MG63 (cell line): ENCODE results near the gene MSX1. TPM values are rescaled to one million over a fixed set of nuclear protein-coding genes. Genes with fewer than 3 reads are reported as not detected.
A peak's percentile ranks its signal among the peaks of the same experiment; 100 is the strongest.

ENCODE experiments used
- DNase-seq: peaks from one replicate; pipeline ENCODE4 v3.0.0-alpha.2; 2020
- H3K27me3 ChIP-seq: fragments of 250-450 bp; sonication (Bioruptor Pico); 2 replicates; pipeline ENCODE4 v1.5.1; 2020; ENCODE audit warnings: mild to moderate bottlenecking, moderate library complexity
- H3K36me3 ChIP-seq: fragments of 250-450 bp; sonication (Bioruptor Pico); 2 replicates; pipeline ENCODE4 v1.5.1; 2020; ENCODE audit warnings: mild to moderate bottlenecking, moderate library complexity
- H3K4me3 ChIP-seq: fragments of 250-450 bp; sonication (Bioruptor Pico); 2 replicates; pipeline ENCODE4 v1.5.1; 2020; ENCODE audit warnings: mild to moderate bottlenecking, moderate library complexity
- H3K9me3 ChIP-seq: fragments of 250-450 bp; sonication (Bioruptor Pico); 2 replicates; pipeline ENCODE4 v1.5.1; 2020; ENCODE audit warnings: mild to moderate bottlenecking, moderate library complexity
- total RNA-seq: library from RNA; depleted of rRNA; stranded (reverse); fragments of >200 nt; shearing (Covaris generic); gene quantifications from 2 replicates; pipeline ENCODE4 v1.2.3, GENCODE V29; 2014; ENCODE audit warnings: low replicate concordance

The MSX1 gene
- total RNA-seq, 1 experiment from 2014 or later = 7.8 TPM

- Histone ChIP-seq H3K27me3 (no peaks in the 10 kb centered on the region), H3K9me3 (no peaks in the 10 kb centered on the region), H3K36me3 (no peaks in the 10 kb centered on the region), H3K4me3 (no peak overlapping the region)
- no peak for DNase-seq
Measured at GRCh38 chr4:4853371-4853823, 6.1 kb upstream of the MSX1 start.

DNA sequence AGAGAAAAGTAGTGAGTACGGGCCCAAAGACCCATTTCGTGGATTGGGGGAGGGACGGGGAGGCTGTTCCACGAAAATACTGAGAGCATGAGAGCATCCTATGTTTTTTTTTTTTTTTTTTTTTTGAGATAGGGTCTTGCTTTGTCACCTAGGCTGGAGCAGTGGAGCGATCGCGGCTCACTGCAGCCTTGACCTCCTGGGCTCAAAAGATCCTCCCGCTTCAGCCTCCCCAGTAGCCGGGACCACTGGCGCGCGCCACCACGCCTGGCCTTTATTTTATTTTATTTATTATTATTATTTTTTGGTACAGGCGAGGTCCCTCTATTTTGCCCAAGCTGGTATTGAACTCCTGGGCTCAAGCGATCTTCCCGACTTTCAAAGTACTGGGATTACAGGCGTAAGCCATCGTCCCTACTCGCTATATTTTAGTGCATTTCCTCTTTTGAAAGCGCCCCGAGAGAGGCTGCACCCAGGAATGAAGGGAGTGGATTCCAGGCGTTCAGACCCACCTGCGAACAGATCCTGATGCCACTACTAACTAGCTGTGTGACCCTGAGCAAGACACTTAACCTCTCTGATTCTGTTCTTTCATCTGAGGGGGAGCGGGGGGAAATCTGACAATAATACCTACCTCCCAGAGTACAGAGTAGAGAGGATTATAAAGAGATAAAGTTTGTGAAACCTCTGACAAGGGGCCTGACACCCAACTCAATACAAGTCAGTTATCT lies 5.4 kb upstream of the MSX1 start:
- DNase-seq = no peak
- H3K36me3 ChIP-seq = no peaks in the 10 kb centered on the region
- no peak overlapping the region for H3K4me3 ChIP-seq
- no peaks in the 10 kb centered on the region for H3K9me3 ChIP-seq
- no peaks in the 10 kb centered on the region for H3K27me3 ChIP-seq

GRCh38 chr4:4854649-4855295 lies 4.7 kb upstream of the MSX1 start:
- H3K9me3 ChIP-seq = no peaks in the 10 kb centered on the region
- no peaks in the 10 kb centered on the region for H3K36me3 ChIP-seq
- H3K4me3 ChIP-seq = no peak overlapping the region
- H3K27me3 ChIP-seq = no peaks in the 10 kb centered on the region
- DNase-seq = no peak

- Histone ChIP-seq H3K9me3 (no peaks in the 10 kb centered on the region), H3K27me3 (no peaks in the 10 kb centered on the region), H3K4me3 (no peak overlapping the region), H3K36me3 (no peaks in the 10 kb centered on the region)
- no peak for DNase-seq
Measured at GRCh38 chr4:4855301-4856070, 4.0 kb upstream of the MSX1 start.

- no peaks in the 10 kb centered on the region for H3K9me3 ChIP-seq
- no peak for DNase-seq
- no peaks in the 10 kb centered on the region for H3K36me3 ChIP-seq
- H3K4me3 ChIP-seq = no peak overlapping the region
- H3K27me3 ChIP-seq = no peaks in the 10 kb centered on the region
Measured at GRCh38 chr4:4856071-4857000, 3.1 kb upstream of the MSX1 start.

DNA sequence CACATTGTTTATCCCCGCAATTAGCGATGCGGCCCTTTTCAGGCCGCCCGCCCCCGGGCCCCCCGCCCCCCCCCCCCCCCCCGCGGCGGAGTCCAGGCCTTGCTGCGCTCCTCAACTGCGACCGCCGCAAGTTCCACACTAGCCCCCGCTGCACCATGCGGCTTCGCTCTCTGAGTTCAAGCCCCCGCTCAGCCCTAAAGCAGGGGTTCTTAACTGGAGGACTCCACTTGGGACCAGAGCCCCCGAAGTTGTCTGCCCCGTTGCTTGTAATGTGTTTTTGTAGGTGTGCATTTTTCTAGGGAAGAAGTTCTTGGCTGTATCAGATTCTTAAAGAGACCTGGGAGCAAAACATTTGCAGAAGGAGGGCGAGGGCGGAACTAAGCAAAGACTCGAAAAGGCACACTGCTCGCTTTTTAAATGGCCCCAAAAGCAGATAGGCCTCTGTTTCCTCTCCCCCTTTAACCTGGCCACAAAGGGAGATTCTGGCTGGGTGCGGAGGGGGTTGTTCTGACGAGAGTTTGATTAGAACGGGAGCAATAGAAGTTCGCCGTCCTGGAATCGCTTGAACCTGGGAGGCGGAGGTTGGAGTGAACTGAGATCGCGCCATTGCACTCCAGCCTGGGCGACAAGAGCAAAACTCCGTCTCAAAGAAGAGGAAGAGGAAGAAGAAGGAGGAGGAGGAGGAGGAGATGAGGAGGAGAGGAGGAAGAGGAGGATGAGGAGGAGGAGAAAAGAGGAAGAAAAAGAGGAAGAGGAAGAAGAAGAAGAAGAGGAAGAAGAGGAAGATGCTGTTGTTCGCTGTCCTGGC lies 2.3 kb upstream of the MSX1 start:
- H3K36me3 ChIP-seq = no peaks in the 10 kb centered on the region
- no peaks in the 10 kb centered on the region for H3K27me3 ChIP-seq
- H3K4me3 ChIP-seq = no peak overlapping the region
- no peak for DNase-seq
- H3K9me3 ChIP-seq = no peaks in the 10 kb centered on the region

GRCh38 chr4:4857809-4858508 lies 1.5 kb upstream of the MSX1 start:
- no peak for DNase-seq
- Histone ChIP-seq H3K36me3 (no peaks in the 10 kb centered on the region), H3K9me3 (no peaks in the 10 kb centered on the region), H3K27me3 (no peaks in the 10 kb centered on the region), H3K4me3 (no peak overlapping the region)

DNA sequence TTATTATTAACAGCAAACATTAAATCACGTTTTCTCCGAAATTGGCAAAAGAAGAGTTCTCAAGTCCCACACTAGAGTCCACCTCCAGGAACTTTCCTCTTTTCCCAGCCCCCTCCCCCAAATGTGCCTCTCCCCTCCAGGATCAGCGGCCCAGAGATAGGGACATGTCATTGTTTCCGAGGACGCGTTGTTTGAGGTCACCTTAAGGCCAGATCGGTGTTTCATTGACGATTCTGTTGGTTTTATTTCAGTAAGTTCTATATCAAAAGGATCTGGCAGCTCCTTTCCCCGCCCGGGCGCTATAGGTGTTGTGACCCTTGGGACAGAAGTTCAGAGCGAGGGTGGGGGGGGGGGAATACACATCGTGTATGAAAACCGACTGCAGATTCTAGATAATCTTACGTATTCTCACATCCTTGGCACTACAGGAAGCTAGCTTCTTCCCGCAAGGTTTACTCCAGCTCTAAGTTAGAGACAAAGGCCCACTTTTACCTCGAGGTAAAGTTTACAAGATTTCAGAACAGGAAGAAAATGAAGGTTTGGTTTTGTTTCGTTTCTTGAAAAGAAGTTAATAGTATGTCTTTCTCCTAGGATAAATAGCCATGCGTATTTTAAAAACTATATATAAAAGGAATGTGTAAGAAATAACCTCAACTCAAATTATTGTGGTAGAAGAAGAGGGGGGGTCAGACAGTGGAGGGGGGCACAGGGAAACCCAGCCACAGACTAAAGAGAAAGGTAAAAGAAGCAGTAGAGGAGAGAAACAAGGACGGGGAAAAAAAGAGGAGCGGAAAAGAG lies 739 bp upstream of the MSX1 start:
- H3K9me3 ChIP-seq = no peaks in the 10 kb centered on the region
- H3K27me3 ChIP-seq = no peaks in the 10 kb centered on the region
- H3K36me3 ChIP-seq = no peaks in the 10 kb centered on the region
- DNase-seq = no peak
- peak overlapping the region; percentile 66 for H3K4me3 ChIP-seq

- no peaks in the 10 kb centered on the region for H3K9me3 ChIP-seq
- H3K27me3 ChIP-seq = no peaks in the 10 kb centered on the region
- H3K36me3 ChIP-seq = no peaks in the 10 kb centered on the region
- DNase-seq = peak; percentile 3
- H3K4me3 ChIP-seq = peak overlapping the region; percentile 66
Measured at GRCh38 chr4:4859799-4860599, 534 bp downstream of the MSX1 start.

DNA sequence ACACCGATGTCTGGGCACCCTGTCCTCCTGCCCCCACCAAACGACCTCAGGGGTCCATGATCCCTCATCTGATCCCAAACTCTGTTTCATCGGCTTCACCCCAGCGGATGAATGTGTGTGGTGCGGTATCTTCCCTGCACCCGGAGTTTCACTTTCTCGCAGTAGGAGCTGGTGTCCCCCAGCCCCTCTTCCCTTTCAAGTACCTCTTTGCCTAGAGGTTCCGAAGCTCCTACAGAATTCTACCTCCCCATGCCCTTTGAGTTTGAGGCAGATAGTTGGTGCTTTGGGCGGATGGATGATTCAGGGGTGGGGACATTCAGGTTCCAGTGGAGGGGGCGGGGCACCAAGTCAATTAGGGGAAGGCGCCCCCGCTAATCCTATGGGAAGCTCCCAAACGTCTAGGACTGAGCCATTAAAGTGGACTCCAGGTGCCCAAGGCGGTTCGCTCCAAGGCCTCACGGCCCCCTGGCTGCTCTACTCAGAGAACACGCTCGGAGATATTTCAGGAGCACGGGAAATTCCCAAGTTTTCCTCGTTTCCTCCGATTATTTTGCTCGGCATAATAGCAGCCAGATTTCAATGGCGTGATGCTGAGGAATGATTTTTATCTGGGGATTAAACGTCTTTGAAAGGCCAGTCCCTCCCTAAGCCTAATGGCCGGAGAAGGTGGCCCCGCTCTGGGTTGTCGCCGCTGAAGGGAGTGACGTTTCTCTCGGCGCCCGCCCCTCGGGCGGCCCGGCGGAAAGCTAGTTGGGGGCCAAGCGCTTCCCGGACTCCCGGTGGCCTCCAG lies 1.3 kb downstream of the MSX1 start:
- DNase-seq = peak; percentile 41
- H3K4me3 ChIP-seq = peak overlapping the region; percentile 66
- no peaks in the 10 kb centered on the region for H3K9me3 ChIP-seq
- H3K27me3 ChIP-seq = no peaks in the 10 kb centered on the region
- no peaks in the 10 kb centered on the region for H3K36me3 ChIP-seq

GRCh38 chr4:4861390-4862018 lies 2.0 kb downstream of the MSX1 start:
- DNase-seq = no peak
- Histone ChIP-seq H3K27me3 (no peaks in the 10 kb centered on the region), H3K36me3 (no peaks in the 10 kb centered on the region), H3K9me3 (no peaks in the 10 kb centered on the region), H3K4me3 (peak overlapping the region; percentile 66)

GRCh38 chr4:4862071-4862551 lies 2.6 kb downstream of the MSX1 start:
- Histone ChIP-seq H3K9me3 (no peaks in the 10 kb centered on the region), H3K4me3 (no peak overlapping the region; the same call in none of the 2 replicates), H3K36me3 (no peaks in the 10 kb centered on the region), H3K27me3 (no peaks in the 10 kb centered on the region)
- DNase-seq = no peak
